ENCODE measurements around the gene GALE. TPM values are rescaled to one million over a fixed set of nuclear protein-coding genes. Genes with fewer than 3 reads are reported as not detected.
"Not testable (repeated sequence)": the region's sequence is repeated elsewhere in the genome, so short reads cannot be mapped to it uniquely, and the experiment has no call there.

GALE gene
- total RNA-seq, 2 experiments from 2014 or later = 16.8 to 17.9 TPM

DNA sequence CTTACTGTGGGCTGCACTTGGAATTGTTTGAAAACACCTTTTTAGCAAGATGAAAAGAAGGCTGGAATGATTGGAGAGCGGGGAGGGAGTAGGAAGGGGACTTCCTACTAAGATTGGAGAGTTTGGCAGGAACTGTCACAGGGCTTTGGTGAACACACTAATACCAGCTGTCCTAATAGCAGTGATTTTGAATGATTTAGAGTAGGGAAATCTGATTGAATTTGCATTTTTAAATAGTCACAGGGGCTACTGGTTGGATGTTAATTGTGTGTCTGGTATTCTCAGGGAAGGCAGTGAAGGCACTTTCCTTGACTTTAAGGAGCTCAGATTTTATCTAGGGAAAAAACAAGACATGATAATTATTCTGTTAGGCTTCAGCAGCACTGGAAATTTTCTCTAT, 27.2 kb upstream of the GALE start:
- ChIA-PET CTCF (ENCODE audit: unreplicated experiment) (no interaction called here), POLR2A (interaction anchor here (0.6 to 1.5 kb wide), 2 partner anchors 11 to 205 kb away, joined by 5 to 11 read pairs; no protein-coding TSS in a partner anchor)
- Histone ChIP-seq H3K36me3 (ENCODE audit: insufficient read depth, low read length) (no peaks in the 10 kb centered on the region), H3K9me3 (ENCODE audit: low read length) (no peaks in the 10 kb centered on the region), H3K27ac (ENCODE audit: low read depth, low read length, poor library complexity, severe bottlenecking) (no peak overlapping the region), H3K9me2 (ENCODE audit: insufficient read depth, low read length) (no peaks in the 10 kb centered on the region), H3K4me3 (ENCODE audit: low read depth, low read length, poor library complexity, severe bottlenecking) (no peak overlapping the region), H2AFZ (ENCODE audit: low read length) (0 out of 2 replicates have a peak overlapping the region, but pooled peaks have one; percentile 11), H3K4me1 (ENCODE audit: insufficient read depth, low read length, poor library complexity, severe bottlenecking) (peaks cover 16% of the 10 kb centered on the region), H4K20me1 (ENCODE audit: insufficient read depth, low read length) (no peaks in the 10 kb centered on the region), H3K4me2 (ENCODE audit: low read length) (no peak overlapping the region), H3K79me2 (ENCODE audit: insufficient read depth, low read depth, low read length) (no peaks in the 10 kb centered on the region)
- intact Hi-C loops (cut with micrococcal nuclease; ENCODE audit: unreplicated experiment) = no loop called here
- no peak for DNase-seq (ENCODE audit: low spot score)
- TF ChIP-seq CTCF (conservative IDR thresholded peaks at IDR 0.05; ENCODE audit: low read length) (no peak), EZH2phosphoT487 (IDR thresholded peaks at IDR 0.05; ENCODE audit: borderline replicate concordance, low read depth, low read length) (no peak)
- no TSS peak for BruUV-seq (replicated peaks)

- H3K9me2 ChIP-seq (ENCODE audit: insufficient read depth, low read length); H3K36me3 ChIP-seq (ENCODE audit: insufficient read depth, low read length); H3K27ac ChIP-seq (ENCODE audit: low read depth, low read length, poor library complexity, severe bottlenecking); DNase-seq (ENCODE audit: low spot score); H2AFZ ChIP-seq (ENCODE audit: low read length); H3K4me3 ChIP-seq (ENCODE audit: low read depth, low read length, poor library complexity, severe bottlenecking); H3K79me2 ChIP-seq (ENCODE audit: insufficient read depth, low read depth, low read length); intact Hi-C loops (cut with micrococcal nuclease; ENCODE audit: unreplicated experiment); H4K20me1 ChIP-seq (ENCODE audit: insufficient read depth, low read length); H3K9me3 ChIP-seq (ENCODE audit: low read length); CTCF ChIA-PET (ENCODE audit: unreplicated experiment); POLR2A ChIA-PET; BruUV-seq (replicated peaks): not testable (repeated sequence)
- H3K4me2 ChIP-seq (ENCODE audit: low read length) = peak overlapping the region; percentile 82
- peaks cover 16% of the 10 kb centered on the region for H3K4me1 ChIP-seq (ENCODE audit: insufficient read depth, low read length, poor library complexity, severe bottlenecking)
These were observed 26.0 kb upstream of the GALE start for GRCh38 chr1:23826590-23826989.

DNA sequence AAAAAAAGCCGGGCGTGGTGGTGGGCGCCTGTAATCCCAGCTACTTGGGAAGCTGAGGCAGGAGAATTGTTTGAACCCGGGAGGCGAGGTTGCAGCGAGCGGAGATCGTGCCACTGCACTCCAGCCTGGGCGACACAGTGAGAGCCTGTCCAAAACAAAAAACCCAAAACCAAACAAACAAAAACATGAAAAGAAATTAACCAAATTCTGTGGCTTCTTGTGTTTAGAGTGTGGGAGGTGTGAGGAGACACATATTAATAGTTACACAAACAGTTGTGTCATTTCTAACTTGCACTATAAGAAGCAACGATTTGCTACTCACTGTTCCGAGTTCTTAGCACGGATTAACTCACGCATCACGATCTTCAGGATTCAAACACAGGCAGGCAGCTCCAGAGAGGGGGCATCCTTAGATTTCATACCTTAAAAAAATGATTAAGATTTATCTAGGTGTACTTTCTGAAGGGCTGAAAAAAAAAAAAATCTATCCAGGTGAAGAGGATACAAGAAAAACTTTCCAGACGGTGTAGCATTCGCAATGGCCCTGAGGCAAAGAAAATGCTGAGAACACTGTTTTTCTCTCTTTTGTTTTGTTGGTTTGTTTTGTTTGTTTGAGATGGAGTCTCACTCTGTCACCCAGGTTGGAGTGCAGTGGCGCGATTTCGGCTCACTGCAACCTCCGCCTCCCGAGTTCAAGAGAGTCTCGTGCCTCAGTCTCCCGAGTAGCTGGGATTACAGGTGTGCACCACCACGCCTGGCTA, 25.4 kb upstream of the GALE start:
- peak overlapping the region; percentile 91 for H2AFZ ChIP-seq (ENCODE audit: low read length)
- CTCF ChIA-PET (ENCODE audit: unreplicated experiment) = interaction anchor here (0.6 kb wide), 1 partner anchor 1416 kb away, joined by 9 read pairs; no protein-coding TSS in a partner anchor
- TF ChIP-seq CTCF (conservative IDR thresholded peaks at IDR 0.05; ENCODE audit: low read length) = no peak
- TF ChIP-seq EZH2phosphoT487 (IDR thresholded peaks at IDR 0.05; ENCODE audit: borderline replicate concordance, low read depth, low read length) = no peak

More for the DNA sequence above, 25.4 kb upstream of the GALE start:
- DNase-seq (ENCODE audit: low spot score) = no peak
- Histone ChIP-seq H3K4me1 (ENCODE audit: insufficient read depth, low read length, poor library complexity, severe bottlenecking) (peaks cover 16% of the 10 kb centered on the region), H3K79me2 (ENCODE audit: insufficient read depth, low read depth, low read length) (no peaks in the 10 kb centered on the region), H3K36me3 (ENCODE audit: insufficient read depth, low read length) (no peaks in the 10 kb centered on the region), H3K4me3 (ENCODE audit: low read depth, low read length, poor library complexity, severe bottlenecking) (peak overlapping the region; percentile 86), H3K4me2 (ENCODE audit: low read length) (peak overlapping the region; percentile 82), H3K9me3 (ENCODE audit: low read length) (no peaks in the 10 kb centered on the region), H4K20me1 (ENCODE audit: insufficient read depth, low read length) (no peaks in the 10 kb centered on the region), H3K27ac (ENCODE audit: low read depth, low read length, poor library complexity, severe bottlenecking) (peak overlapping the region; percentile 25), H3K9me2 (ENCODE audit: insufficient read depth, low read length) (no peaks in the 10 kb centered on the region)
- intact Hi-C loops (cut with micrococcal nuclease; ENCODE audit: unreplicated experiment) = no loop called here
- POLR2A ChIA-PET = interaction anchor here (0.6 to 1.5 kb wide), 6 partner anchors 13 to 181 kb away, joined by 3 to 6 read pairs (median 4); no protein-coding TSS in a partner anchor
- BruUV-seq (replicated peaks) = TSS peak; percentile 94

Data from OCI-LY7 (cell line).